GM12878 (cell line): ENCODE data around the gene NBPF26. TPM values are rescaled to one million over a fixed set of nuclear protein-coding genes. Genes with fewer than 3 reads are reported as not detected.
"Not testable (repeated sequence)": the region's sequence is repeated elsewhere in the genome, so short reads cannot be mapped to it uniquely, and the experiment has no call there.

Source experiments
- ATAC-seq: fragments of 200-7000 bp; cut with Tn5 transposase; 3 replicates; pipeline ENCODE4 v1.9.1; 2020; ENCODE audit warnings: mild to moderate bottlenecking, moderate library complexity
- BruUV-seq: library from RNA; stranded (reverse); fragments of 400-500 nt; replicated peaks from 2 replicates; lab custom pipeline; 2021; lab: Mats Ljungman, UMichigan
- CTCF ChIA-PET: fragments of 300-600 bp; sonication (Branson Sonifier 250); formaldehyde crosslinking; extraction: SDS; loops from one replicate; lab custom pipeline; 2021; ENCODE audit warnings: inconsistent platforms; lab: Yijun Ruan, JAX
- POLR2A ChIA-PET: fragments of 350-600 bp; formaldehyde crosslinking; extraction: SDS; loops from one replicate; lab custom pipeline; 2021; ENCODE audit warnings: inconsistent platforms; lab: Charles Lee
- RAD21 ChIA-PET: fragments of 300-600 bp; sonication (Branson Sonifier 250); formaldehyde crosslinking; loops from one replicate; lab custom pipeline; 2023; ENCODE audit warnings: antibody characterized with exemption; ENCODE audit not compliant: unreplicated experiment; lab: Charles Lee
- SMC1A ChIA-PET: fragments of 300-600 bp; sonication (Branson Sonifier 250); formaldehyde crosslinking; loops from one replicate; lab custom pipeline; 2023; ENCODE audit not compliant: unreplicated experiment, uncharacterized antibody; lab: Charles Lee
- DNase-seq: peaks from one replicate; pipeline ENCODE4 v3.0.0-alpha.2; 2011; ENCODE audit warnings: low read depth, low spot score
- FAIRE-seq: peaks from 3 replicates; lab custom pipeline; 2011; peaks lifted over from hg19 to GRCh38; lab: Jason Lieb, UNC
- H2AFZ ChIP-seq: 2 replicates; pipeline ENCODE4 v1.6.0; 2011; ENCODE audit warnings: low read depth, low read length, control low read depth; ENCODE audit not compliant: control insufficient read depth
- H3K27ac ChIP-seq: 2 replicates; pipeline ENCODE4 v1.5.1; 2011; ENCODE audit warnings: control low read depth; ENCODE audit not compliant: control insufficient read depth, insufficient read depth
- H3K27me3 ChIP-seq, 2 experiments: replicated peaks in 1 of 2; 2 replicates each; pipeline versions ENCODE4 v1.6.0 to v1.6.1; 2011; ENCODE audit warnings: low read length in 1 of 2; ENCODE audit not compliant: control insufficient read depth in 2 of 2, insufficient read depth in 2 of 2
- H3K36me3 ChIP-seq, 2 experiments: 2 replicates each; pipeline ENCODE4 v1.5.1; 2011; ENCODE audit warnings: low read length in 1 of 2; ENCODE audit not compliant: control insufficient read depth in 2 of 2, insufficient read depth in 2 of 2
- H3K4me1 ChIP-seq: 2 replicates; pipeline ENCODE4 v1.6.1; 2011; ENCODE audit warnings: mild to moderate bottlenecking, low read length, moderate library complexity, mixed read lengths; ENCODE audit not compliant: control insufficient read depth, insufficient read depth
- H3K4me2 ChIP-seq: 2 replicates; pipeline ENCODE4 v1.6.0; 2011; ENCODE audit warnings: control low read depth; ENCODE audit not compliant: control insufficient read depth, insufficient read depth
- H3K4me3 ChIP-seq: fragments of 200-600 bp; sonication (generic); 2 replicates; pipeline ENCODE4 v1.5.1; 2016
- H3K79me2 ChIP-seq: 2 replicates; pipeline ENCODE4 v1.6.0; 2011; ENCODE audit warnings: low read length; ENCODE audit not compliant: control insufficient read depth, insufficient read depth
- H3K9ac ChIP-seq: 2 replicates; pipeline ENCODE4 v1.8.0; 2011; ENCODE audit warnings: low read length, control low read depth, mixed read lengths; ENCODE audit not compliant: control insufficient read depth, insufficient read depth
- H3K9me3 ChIP-seq: replicated peaks from 3 replicates; pipeline ENCODE4 v1.5.1; 2011; ENCODE audit warnings: mild to moderate bottlenecking, low read length; ENCODE audit not compliant: control insufficient read depth, insufficient read depth
- H4K20me1 ChIP-seq: 2 replicates; pipeline ENCODE4 v1.6.0; 2011; ENCODE audit not compliant: control insufficient read depth, insufficient read depth
- WGBS: methylation state at CpG from one replicate; pipeline ENCODE4 v1.1.6; 2016; ENCODE audit warnings: low lambda C conversion rate; ENCODE audit not compliant: insufficient replicate concordance, insufficient coverage; ENCODE audit errors: missing lambda C conversion rate; 5-methylcytosine and 5-hydroxymethylcytosine counted together
- in situ Hi-C: fragments of 300-500 bp; cut with MboI; formaldehyde crosslinking; loops from 9 replicates; pipeline ENCODE4 v1.14.3; 2018; ENCODE audit warnings: mixed read lengths
- intact Hi-C: fragments of 100-400 bp; cut with micrococcal nuclease; formaldehyde crosslinking; loops from one replicate; pipeline ENCODE4 v1.14.2; 2022; ENCODE audit not compliant: unreplicated experiment
- polyA plus RNA-seq, 11 experiments: library from polyadenylated mRNA; depleted of rRNA in 4 of 11; unstranded in 6 of 11; stranded (reverse) in 5 of 11; fragments of >200 nt; fragmentation: Nextera tagmentation in 4 of 11; fragmentation: Illumina TruSeq in 1 of 11; extraction: Ambion mirVana in 4 of 11; extraction: Trizol in 1 of 11; gene quantifications; 1 replicate in 1 of 11; 2 replicates in 10 of 11; pipeline versions ENCODE4 v1.2.1 to v1.2.3, GENCODE V29; 2011 to 2016; ENCODE audit warnings: inconsistent platforms in 2 of 11, missing spikeins in 2 of 11, low read depth in 1 of 11
- small RNA-seq: library from RNA; depleted of rRNA; stranded (forward); fragments of <200 nt; gene quantifications from one replicate; pipeline ENCODE3, GENCODE V24; 2014
- total RNA-seq, 4 experiments: library from RNA; depleted of rRNA in 3 of 4; stranded (reverse); fragments of >200 nt in 3 of 4; fragmentation: Illumina TruSeq in 1 of 4; extraction: Trizol in 1 of 4; gene quantifications; 2 replicates each; pipeline versions ENCODE4 v1.2.1 to v1.2.3, GENCODE V29; 2013 to 2021

NBPF26 gene
- total and polyA plus RNA-seq, 10 of the 15 experiments (the other 5 are each of a cell fraction or from before 2014, with no cell fraction given) = 0.21 to 10.7 (median 4.1) TPM

- H3K9me3 ChIP-seq, H3K36me3 ChIP-seq, H3K27me3 ChIP-seq, BruUV-seq, ATAC-seq, FAIRE-seq, intact Hi-C loops, DNase-seq, H3K4me1 ChIP-seq, H3K9ac ChIP-seq, RAD21 ChIA-PET, H2AFZ ChIP-seq, H3K27ac ChIP-seq, CTCF ChIA-PET, H3K4me2 ChIP-seq, in situ Hi-C loops, SMC1A ChIA-PET, POLR2A ChIA-PET, H4K20me1 ChIP-seq, H3K4me3 ChIP-seq, H3K79me2 ChIP-seq: not testable (repeated sequence)
Measured at GRCh38 chr1:120878206-120878605, 154.5 kb downstream of the NBPF26 start.

DNA sequence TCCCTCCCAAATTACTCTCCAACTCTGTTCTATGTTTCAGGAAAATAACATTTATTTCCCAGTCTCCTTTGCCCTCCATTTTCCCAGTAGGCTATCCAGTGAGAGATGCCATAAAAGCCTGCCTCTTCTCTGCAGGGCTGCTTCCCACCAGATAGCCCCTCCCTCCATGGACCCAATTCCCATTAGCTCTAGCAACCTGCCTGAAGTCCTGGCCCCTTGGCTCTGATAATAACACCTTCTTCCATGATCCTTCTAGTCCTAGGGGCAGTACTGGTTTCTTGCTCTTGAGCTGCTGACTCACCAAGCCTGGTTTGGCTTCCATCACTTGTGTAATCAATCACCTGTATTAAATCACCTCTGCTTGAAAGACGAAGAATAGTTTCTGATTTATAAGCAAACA lies 156.3 kb downstream of the NBPF26 start:
- H4K20me1 ChIP-seq, H2AFZ ChIP-seq, H3K4me2 ChIP-seq, FAIRE-seq, SMC1A ChIA-PET, H3K4me1 ChIP-seq, H3K9ac ChIP-seq, H3K4me3 ChIP-seq, H3K79me2 ChIP-seq, POLR2A ChIA-PET, H3K27me3 ChIP-seq, ATAC-seq, BruUV-seq, CTCF ChIA-PET, H3K27ac ChIP-seq, H3K36me3 ChIP-seq, H3K9me3 ChIP-seq, DNase-seq, RAD21 ChIA-PET, in situ Hi-C loops, intact Hi-C loops: not testable (repeated sequence)
- WGBS = 0% methylated on average over 1 of the region's 1 CpG

GRCh38 chr1:120881934-120882333 lies 158.2 kb downstream of the NBPF26 start:
- H3K9ac ChIP-seq, SMC1A ChIA-PET, H3K4me1 ChIP-seq, BruUV-seq, CTCF ChIA-PET, H2AFZ ChIP-seq, H3K36me3 ChIP-seq, in situ Hi-C loops, H3K79me2 ChIP-seq, POLR2A ChIA-PET, H3K27ac ChIP-seq, H3K27me3 ChIP-seq, DNase-seq, FAIRE-seq, H3K9me3 ChIP-seq, RAD21 ChIA-PET, H4K20me1 ChIP-seq, ATAC-seq, H3K4me3 ChIP-seq, intact Hi-C loops, H3K4me2 ChIP-seq: not testable (repeated sequence)

Small RNA genes within 50 kb of the gene (small RNA-seq; reads per million reads assigned to genes)
- gene RNVU1-19 = 14.2 reads per million, percentile 96 among the genes with 10 or more reads in this experiment

Other genes with a start within 250 kb of the NBPF26 start
- gene PPIAL4A, start 165.8 kb downstream of the NBPF26 start, total RNA-seq (2014; rRNA removed) = not detected in 2 replicates
- gene PPIAL4A, start 165.8 kb downstream of the NBPF26 start, total RNA-seq (2014; rRNA removed; fragmentation: Illumina TruSeq; extraction: Trizol) = not detected in 2 replicates
- gene PPIAL4A, start 165.8 kb downstream of the NBPF26 start, total RNA-seq (2021) = not detected in 2 replicates
- gene PPIAL4A, start 165.8 kb downstream of the NBPF26 start, polyA plus RNA-seq (2011; rRNA removed) = not detected in 2 replicates
- not detected in 2 replicates for gene PPIAL4A, start 165.8 kb downstream of the NBPF26 start, polyA plus RNA-seq (2014; fragmentation: Illumina TruSeq; extraction: Trizol)
- not detected for gene PPIAL4A, start 165.8 kb downstream of the NBPF26 start, polyA plus RNA-seq (2014; fragmentation: Nextera tagmentation; extraction: Ambion mirVana)
- gene PPIAL4A, start 165.8 kb downstream of the NBPF26 start, polyA plus RNA-seq (2014; rRNA removed) = not detected in 2 replicates
- not detected for gene PPIAL4A, start 165.8 kb downstream of the NBPF26 start, polyA plus RNA-seq (2016; fragmentation: Nextera tagmentation; extraction: Ambion mirVana)